ENCODE results near the gene SUSD2. TPM values are rescaled to one million over a fixed set of nuclear protein-coding genes. Genes with fewer than 3 reads are reported as not detected.
"Not testable (repeated sequence)": the region's sequence is repeated elsewhere in the genome, so short reads cannot be mapped to it uniquely, and the experiment has no call there.

Gene SUSD2
- total RNA-seq, 2 experiments from 2014 or later, result 0.38 to 0.54 TPM

GRCh38 chr22:24134090-24134846, 47.0 kb upstream of the SUSD2 start:
- Histone ChIP-seq H3K4me3 (ENCODE audit: low read depth, low read length, poor library complexity, severe bottlenecking) (no peak overlapping the region), H3K9me3 (ENCODE audit: low read length) (no peaks in the 10 kb centered on the region), H4K20me1 (ENCODE audit: insufficient read depth, low read length) (no peaks in the 10 kb centered on the region), H3K27ac (ENCODE audit: low read depth, low read length, poor library complexity, severe bottlenecking) (no peak overlapping the region), H3K36me3 (ENCODE audit: insufficient read depth, low read length) (peaks cover 38% of the 10 kb centered on the region), H3K9me2 (ENCODE audit: insufficient read depth, low read length) (no peaks in the 10 kb centered on the region), H2AFZ (ENCODE audit: low read length) (no peak overlapping the region), H3K79me2 (ENCODE audit: insufficient read depth, low read depth, low read length) (no peaks in the 10 kb centered on the region), H3K4me2 (ENCODE audit: low read length) (no peak overlapping the region), H3K4me1 (ENCODE audit: insufficient read depth, low read length, poor library complexity, severe bottlenecking) (no peaks in the 10 kb centered on the region)
- TF ChIP-seq CTCF (conservative IDR thresholded peaks at IDR 0.05; ENCODE audit: low read length) (no peak), EZH2phosphoT487 (IDR thresholded peaks at IDR 0.05; ENCODE audit: borderline replicate concordance, low read depth, low read length) (no peak)
- POLR2A ChIA-PET, result no interaction called here
- CTCF ChIA-PET (ENCODE audit: unreplicated experiment), result no interaction called here
- intact Hi-C loops (cut with micrococcal nuclease; ENCODE audit: unreplicated experiment), result no loop called here
- no peak for DNase-seq (ENCODE audit: low spot score)
- BruUV-seq (replicated peaks), result no TSS peak

GRCh38 chr22:24136533-24136932, 44.8 kb upstream of the SUSD2 start:
- peaks cover 38% of the 10 kb centered on the region for H3K36me3 ChIP-seq (ENCODE audit: insufficient read depth, low read length)
- H3K4me3 ChIP-seq (ENCODE audit: low read depth, low read length, poor library complexity, severe bottlenecking); H3K27ac ChIP-seq (ENCODE audit: low read depth, low read length, poor library complexity, severe bottlenecking); H3K4me1 ChIP-seq (ENCODE audit: insufficient read depth, low read length, poor library complexity, severe bottlenecking); H3K4me2 ChIP-seq (ENCODE audit: low read length); H2AFZ ChIP-seq (ENCODE audit: low read length); H3K79me2 ChIP-seq (ENCODE audit: insufficient read depth, low read depth, low read length); H4K20me1 ChIP-seq (ENCODE audit: insufficient read depth, low read length); H3K9me2 ChIP-seq (ENCODE audit: insufficient read depth, low read length); DNase-seq (ENCODE audit: low spot score); H3K9me3 ChIP-seq (ENCODE audit: low read length); intact Hi-C loops (cut with micrococcal nuclease; ENCODE audit: unreplicated experiment); BruUV-seq (replicated peaks); CTCF ChIA-PET (ENCODE audit: unreplicated experiment): not testable (repeated sequence)
- POLR2A ChIA-PET, result interaction anchor here (0.6 to 1.0 kb wide), 3 partner anchors 10 to 75 kb away, joined by 3 read pairs; no protein-coding TSS in a partner anchor

- Histone ChIP-seq H3K4me3 (ENCODE audit: low read depth, low read length, poor library complexity, severe bottlenecking) (no peak overlapping the region), H3K4me2 (ENCODE audit: low read length) (no peak overlapping the region), H3K9me3 (ENCODE audit: low read length) (no peaks in the 10 kb centered on the region), H4K20me1 (ENCODE audit: insufficient read depth, low read length) (no peaks in the 10 kb centered on the region), H3K36me3 (ENCODE audit: insufficient read depth, low read length) (peaks cover 38% of the 10 kb centered on the region), H3K79me2 (ENCODE audit: insufficient read depth, low read depth, low read length) (no peaks in the 10 kb centered on the region), H3K4me1 (ENCODE audit: insufficient read depth, low read length, poor library complexity, severe bottlenecking) (no peaks in the 10 kb centered on the region), H3K9me2 (ENCODE audit: insufficient read depth, low read length) (no peaks in the 10 kb centered on the region), H3K27ac (ENCODE audit: low read depth, low read length, poor library complexity, severe bottlenecking) (no peak overlapping the region), H2AFZ (ENCODE audit: low read length) (no peak overlapping the region)
- BruUV-seq (replicated peaks), result no TSS peak
- DNase-seq (ENCODE audit: low spot score), result no peak
- intact Hi-C loops (cut with micrococcal nuclease; ENCODE audit: unreplicated experiment), result no loop called here
- CTCF ChIA-PET (ENCODE audit: unreplicated experiment), result no interaction called here
- no peak for TF ChIP-seq CTCF (conservative IDR thresholded peaks at IDR 0.05; ENCODE audit: low read length)
- TF ChIP-seq EZH2phosphoT487 (IDR thresholded peaks at IDR 0.05; ENCODE audit: borderline replicate concordance, low read depth, low read length), result no peak
- POLR2A ChIA-PET, result no interaction called here
Measured at GRCh38 chr22:24137595-24137994, 43.7 kb upstream of the SUSD2 start.
